HepG2 (cell line): ENCODE measurements around the gene DSCAML1. TPM values are rescaled to one million over a fixed set of nuclear protein-coding genes. Genes with fewer than 3 reads are reported as not detected.

Experiments used
- ATAC-seq: fragments of 200-7000 bp; cut with Tn5 transposase; 3 replicates; pipeline ENCODE4 v1.9.1; 2020; ENCODE audit warnings: mild to moderate bottlenecking, moderate library complexity
- BruUV-seq: library from RNA; stranded (reverse); fragments of 400-500 nt; replicated peaks from 2 replicates; lab custom pipeline; 2021; lab: Mats Ljungman, UMichigan
- CTCF ChIA-PET: fragments of 300-600 bp; formaldehyde crosslinking; extraction: SDS; loops from one replicate; lab custom pipeline; 2021; ENCODE audit warnings: low total read pairs, inconsistent platforms, low intra/inter-chr PET ratio; lab: Yijun Ruan, JAX
- POLR2A ChIA-PET: fragments of 350-600 bp; sonication (Branson Sonifier 250); formaldehyde crosslinking; loops from one replicate; lab custom pipeline; 2020; ENCODE audit warnings: antibody characterized with exemption, inconsistent platforms; lab: Yijun Ruan, JAX
- DNase-seq: peaks from one replicate; pipeline ENCODE4 v3.0.0-alpha.2; 2015; ENCODE audit warnings: low spot score
- FAIRE-seq: peaks from 3 replicates; lab custom pipeline; 2011; peaks lifted over from hg19 to GRCh38; lab: Jason Lieb, UNC
- H2AFZ ChIP-seq: one replicate; pipeline ENCODE4 v1.6.1; 2011; ENCODE audit warnings: low read length, inconsistent platforms
- H3K27ac ChIP-seq: fragments of 300-600 bp; 3 replicates; pipeline ENCODE4 v1.8.0; 2011; ENCODE audit warnings: mixed run types, mild to moderate bottlenecking, mixed read lengths, low read length, inconsistent platforms; ENCODE audit not compliant: insufficient read depth; ENCODE audit errors: extremely low read length
- H3K27me3 ChIP-seq, 2 experiments: fragments of 200-600 bp in 1 of 2; 2 replicates in 1 of 2; 3 replicates in 1 of 2; pipeline versions ENCODE4 v1.6.0 to v1.8.0; 2011; ENCODE audit warnings: low read length in 2 of 2, mild to moderate bottlenecking in 2 of 2, moderate library complexity in 2 of 2, inconsistent platforms in 1 of 2; ENCODE audit not compliant: insufficient read depth in 2 of 2, control insufficient read depth in 1 of 2
- H3K36me3 ChIP-seq, 2 experiments: fragments of 200-600 bp in 1 of 2; replicated peaks in 1 of 2; 2 replicates in 1 of 2; 3 replicates in 1 of 2; pipeline versions ENCODE4 v1.5.1 to v1.8.0; 2011; ENCODE audit warnings: low read length in 2 of 2, inconsistent platforms in 1 of 2; ENCODE audit not compliant: insufficient read depth in 2 of 2, control insufficient read depth in 1 of 2
- H3K4me1 ChIP-seq: 2 replicates; pipeline ENCODE4 v1.5.1; 2012; ENCODE audit warnings: low read length, inconsistent platforms; ENCODE audit not compliant: insufficient read depth
- H3K4me2 ChIP-seq: 2 replicates; pipeline ENCODE4 v1.6.0; 2011; ENCODE audit warnings: low read depth, low read length, inconsistent platforms
- H3K4me3 ChIP-seq, 3 experiments: fragments of 200-600 bp in 1 of 3; sonication (generic), shearing (Covaris generic) in 1 of 3; replicated peaks in 1 of 3; 2 replicates each; pipeline ENCODE4 v1.5.1; 2011 to 2016; ENCODE audit warnings: low read length in 3 of 3, inconsistent platforms in 2 of 3, low read depth in 2 of 3, mild to moderate bottlenecking in 2 of 3, control low read depth in 1 of 3, mixed read lengths in 1 of 3; ENCODE audit not compliant: insufficient read depth in 1 of 3
- H3K79me2 ChIP-seq: one replicate; pipeline ENCODE4 v1.6.1; 2011; ENCODE audit warnings: low read length, inconsistent platforms; ENCODE audit not compliant: insufficient read depth
- H3K9ac ChIP-seq: 2 replicates; pipeline ENCODE4 v1.6.0; 2011; ENCODE audit warnings: mild to moderate bottlenecking, low read depth, low read length, inconsistent platforms; ENCODE audit not compliant: insufficient read depth
- H3K9me3 ChIP-seq: 2 replicates; pipeline ENCODE4 v1.5.1; 2012; ENCODE audit warnings: mild to moderate bottlenecking, low read length
- H4K20me1 ChIP-seq: 2 replicates; pipeline ENCODE4 v1.6.0; 2011; ENCODE audit warnings: inconsistent platforms, mild to moderate bottlenecking, low read length, moderate library complexity; ENCODE audit not compliant: insufficient read depth
- IRX3 ChIP-seq: sonication (generic); formaldehyde crosslinking; IDR thresholded peaks from 2 replicates; pipeline ENCODE4 v1.8.1; 2023; ENCODE audit warnings: mild to moderate bottlenecking, low read depth, missing genetic modification reagents, borderline replicate concordance
- KDM5A ChIP-seq: fragments of 200-600 bp; sonication (generic); IDR thresholded peaks from 2 replicates; pipeline ENCODE4 v1.7.0; 2018; ENCODE audit warnings: antibody characterized with exemption, mild to moderate bottlenecking, low read length, borderline replicate concordance
- NFIC ChIP-seq: IDR thresholded peaks from 2 replicates; pipeline ENCODE4 v1.6.1; 2012; ENCODE audit warnings: mild to moderate bottlenecking, low read length, inconsistent platforms
- PRDM4 ChIP-seq: sonication (generic); formaldehyde crosslinking; IDR thresholded peaks from 2 replicates; pipeline ENCODE4 v1.9.0; 2021; ENCODE audit warnings: missing genetic modification reagents, borderline replicate concordance
- RBM39 ChIP-seq: fragments of 200-400 bp; formaldehyde crosslinking; IDR thresholded peaks from one replicate; pipeline ENCODE4 v1.6.1; 2018; ENCODE audit warnings: antibody characterized with exemption, mild to moderate bottlenecking, low read depth, low read length; ENCODE audit not compliant: poor library complexity, severe bottlenecking
- ZFAT ChIP-seq: sonication (generic); formaldehyde crosslinking; conservative IDR thresholded peaks from 2 replicates; pipeline ENCODE4 v1.8.1; 2023; ENCODE audit warnings: missing genetic modification reagents, inconsistent platforms
- ZNF18 ChIP-seq: sonication (generic); formaldehyde crosslinking; IDR thresholded peaks from 2 replicates; pipeline ENCODE4 v1.8.0; 2022; ENCODE audit warnings: mild to moderate bottlenecking, missing genetic modification reagents; ENCODE audit not compliant: insufficient replicate concordance
- ZNF501 ChIP-seq: sonication (generic); formaldehyde crosslinking; IDR thresholded peaks from 2 replicates; pipeline ENCODE4 v1.5.1; 2020; ENCODE audit warnings: mild to moderate bottlenecking, moderate library complexity, missing genetic modification reagents
- ZNF556 ChIP-seq: sonication (generic); formaldehyde crosslinking; IDR thresholded peaks from 2 replicates; pipeline ENCODE4 v1.4.0; 2020; ENCODE audit warnings: mild to moderate bottlenecking, missing genetic modification reagents, borderline replicate concordance
- ZNF605 ChIP-seq: sonication (generic); formaldehyde crosslinking; IDR thresholded peaks from 2 replicates; pipeline ENCODE4 v1.8.0; 2022; ENCODE audit warnings: mild to moderate bottlenecking, missing genetic modification reagents
- ZNF629 ChIP-seq: sonication (generic); formaldehyde crosslinking; conservative IDR thresholded peaks from 2 replicates; pipeline ENCODE4 v1.5.0; 2020; ENCODE audit warnings: missing genetic modification reagents
- ZNF644 ChIP-seq: IDR thresholded peaks from 2 replicates; pipeline ENCODE4 v1.6.1; 2016; ENCODE audit warnings: low read depth
- ZNF687 ChIP-seq: sonication (generic); formaldehyde crosslinking; IDR thresholded peaks from 2 replicates; pipeline ENCODE4 v1.5.1; 2020; ENCODE audit warnings: mild to moderate bottlenecking, missing genetic modification reagents, moderate library complexity
- ZZZ3 ChIP-seq: sonication (generic); formaldehyde crosslinking; IDR thresholded peaks from 2 replicates; pipeline ENCODE4 v1.4.0; 2020; ENCODE audit warnings: missing genetic modification reagents, mild to moderate bottlenecking, borderline replicate concordance
- WGBS: methylation state at CpG from one replicate; pipeline ENCODE4 v1.1.6; 2017; ENCODE audit warnings: low lambda C conversion rate; 5-methylcytosine and 5-hydroxymethylcytosine counted together
- in situ Hi-C: cut with HindIII; loops from 2 replicates; pipeline ENCODE4 v1.10.0; 2017; ENCODE audit warnings: low pct_unique_long_range_greater_than_20kb; ENCODE audit not compliant: extremely low pct_ligation_motif_present
- intact Hi-C: fragments of 100-400 bp; cut with micrococcal nuclease; formaldehyde crosslinking; loops from one replicate; pipeline ENCODE4 v1.10.0; 2022; ENCODE audit not compliant: unreplicated experiment
- polyA plus RNA-seq, 8 experiments: library from polyadenylated mRNA; depleted of rRNA in 3 of 8; stranded (reverse) in 7 of 8; unstranded in 1 of 8; fragments of >200 nt; fragmentation: Illumina TruSeq in 4 of 8; extraction: Trizol in 4 of 8; gene quantifications; 2 replicates each; pipeline versions ENCODE4 v1.2.1 to v1.2.3, GENCODE V29; 2011 to 2016; ENCODE audit warnings: low read depth in 4 of 8, missing spikeins in 1 of 8, mixed read lengths in 1 of 8; ENCODE audit not compliant: insufficient read depth in 1 of 8
- total RNA-seq, 5 experiments: library from RNA; depleted of rRNA; stranded (reverse); fragments of >200 nt; fragmentation: Illumina TruSeq; extraction: Trizol; gene quantifications; 2 replicates each; pipeline ENCODE4 v1.2.3, GENCODE V29; 2016; ENCODE audit warnings: low read depth in 1 of 5

The DSCAML1 gene
- total and polyA plus RNA-seq, 2 of the 13 experiments (the other 11 are each of a cell fraction or from before 2014, with no cell fraction given), result 0.29 to 0.40 TPM

GRCh38 chr11:117822074-117823033 is 25.3 kb upstream of the DSCAML1 start:
- ChIA-PET POLR2A (no interaction called here), CTCF (interaction anchor here (1.0 kb wide), 1 partner anchor 124 kb away, joined by 3 read pairs; no protein-coding TSS in a partner anchor)
- Histone ChIP-seq H3K4me1 (peaks cover 87% of the 10 kb centered on the region), H3K36me3 (no peaks in the 10 kb centered on the region), H4K20me1 (no peaks in the 10 kb centered on the region), H3K27ac (no peak overlapping the region), H3K79me2 (peaks cover 13% of the 10 kb centered on the region), H2AFZ (no peak overlapping the region), H3K9ac (no peak overlapping the region), H3K4me3 (peak overlapping the region in 2 of 3 experiments; percentile 54 to 72; a peak in 5 of 6 replicates), H3K9me3 (no peaks in the 10 kb centered on the region), H3K4me2 (peak overlapping the region; percentile 72), H3K27me3 (peaks cover 0 to 6% of the 10 kb centered on the region in 2 experiments; a peak in 1 of 5 replicates)
- in situ Hi-C loops (loop anchor here (5.0 kb wide), 1 partner anchor 125 kb away; no protein-coding TSS in a partner anchor), intact Hi-C loops (loop anchor here (1.0 kb wide), 1 partner anchor 231 kb away; no protein-coding TSS in a partner anchor)
- no peak; the same call in 2 of the 3 replicates for ATAC-seq
- FAIRE-seq, result no peak
- no TSS peak for BruUV-seq
- DNase-seq, result no peak
- WGBS, result 79% methylated on average over 19 of the region's 33 CpGs
- TF ChIP-seq ZFAT (CRISPR knock-in tag) (no peak), ZNF687 (CRISPR knock-in tag) (peak; percentile 34; the same call in 1 of the 2 replicates), NFIC (no peak), ZNF644 (CRISPR knock-in tag) (no peak), ZNF501 (CRISPR knock-in tag) (no peak), ZNF556 (CRISPR knock-in tag) (no peak), ZNF18 (CRISPR knock-in tag) (no peak), IRX3 (CRISPR knock-in tag) (no peak), RBM39 (peak; percentile 32), PRDM4 (CRISPR knock-in tag) (no peak), ZNF605 (CRISPR knock-in tag) (no peak), ZNF629 (CRISPR knock-in tag) (no peak), KDM5A (no peak), ZZZ3 (CRISPR knock-in tag) (no peak)
